Measurements from ENCODE around the gene BTNL3.
"Not testable (repeated sequence)": the region's sequence is repeated elsewhere in the genome, so short reads cannot be mapped to it uniquely, and the experiment has no call there.

Gene BTNL3

GRCh38 chr5:180988592-180988991, at the start of gene BTNL3:
TSS of gene BTNL3 (plus strand) at chr5:180988846. CDS start at chr5:180989029, 183 bp downstream.
- no peak for DNase-seq

GRCh38 chr5:180950291-180950949, 38.2 kb upstream of the BTNL3 start:
- DNase-seq, result no peak

GRCh38 chr5:180959661-180960060, 29.0 kb upstream of the BTNL3 start:
- no peak for DNase-seq

- no peak for DNase-seq
Measured at GRCh38 chr5:180960209-180960608, 28.4 kb upstream of the BTNL3 start.

GRCh38 chr5:180969406-180969805, 19.2 kb upstream of the BTNL3 start:
- DNase-seq, result no peak

- no peak for DNase-seq
Measured at GRCh38 chr5:180970336-180970735, 18.3 kb upstream of the BTNL3 start.

- no peak for DNase-seq
Measured at GRCh38 chr5:180970875-180971274, 17.8 kb upstream of the BTNL3 start.

- DNase-seq, result no peak
Measured at GRCh38 chr5:180974612-180975315, 13.9 kb upstream of the BTNL3 start.

- no peak for DNase-seq
Measured at GRCh38 chr5:180975338-180975737, 13.3 kb upstream of the BTNL3 start.

GRCh38 chr5:180976518-180976917, 12.1 kb upstream of the BTNL3 start:
- DNase-seq, result no peak

- no peak for DNase-seq
Measured at GRCh38 chr5:180977852-180978251, 10.8 kb upstream of the BTNL3 start.

GRCh38 chr5:180982008-180982741, 6.5 kb upstream of the BTNL3 start:
- DNase-seq, result no peak

GRCh38 chr5:180988016-180988415, 630 bp upstream of the BTNL3 start:
- DNase-seq, result no peak

GRCh38 chr5:180990086-180990881, 1.6 kb downstream of the BTNL3 start:
- no peak for DNase-seq

- no peak for DNase-seq
Measured at GRCh38 chr5:180990882-180991242, 2.2 kb downstream of the BTNL3 start.

- no peak for DNase-seq
Measured at GRCh38 chr5:181001947-181002346, 13.3 kb downstream of the BTNL3 start.

GRCh38 chr5:181005791-181006190, 17.1 kb downstream of the BTNL3 start:
- DNase-seq, result no peak

GRCh38 chr5:181008136-181008535, 19.5 kb downstream of the BTNL3 start:
- no peak for DNase-seq

GRCh38 chr5:181010018-181010417, 21.4 kb downstream of the BTNL3 start:
- DNase-seq, result not testable (repeated sequence)

GRCh38 chr5:181014654-181015053, 26.0 kb downstream of the BTNL3 start:
- not testable (repeated sequence) for DNase-seq

- DNase-seq, result not testable (repeated sequence)
Measured at GRCh38 chr5:181017448-181017847, 28.8 kb downstream of the BTNL3 start.

GRCh38 chr5:181020688-181021087, 32.0 kb downstream of the BTNL3 start:
- DNase-seq, result no peak
